Measurements from ENCODE around the gene FOXP1. TPM values are rescaled to one million over a fixed set of nuclear protein-coding genes. Genes with fewer than 3 reads are reported as not detected.
A peak's percentile ranks its signal among the peaks of the same experiment; 100 is the strongest.

The FOXP1 gene
- total and polyA plus RNA-seq, 2 experiments from 2014 or later = 76.8 to 99.8 TPM

GRCh38 chr3:71077070-71077469 is 506.5 kb downstream of the FOXP1 start:
- Histone ChIP-seq H3K4me1 (ENCODE audit: insufficient read depth) (peaks cover 29% of the 10 kb centered on the region), H2AFZ (no peak overlapping the region), H3K27me3 (no peaks in the 10 kb centered on the region), H4K20me1 (ENCODE audit: insufficient read depth, poor library complexity, severe bottlenecking) (no peaks in the 10 kb centered on the region), H3K9me3 (ENCODE audit: low read depth) (no peaks in the 10 kb centered on the region), H3K9me2 (replicated peaks; ENCODE audit: insufficient read depth) (no peaks in the 10 kb centered on the region), H3K4me2 (no peak overlapping the region), H3K4me3 (no peak overlapping the region), H3K79me2 (peaks cover 93% of the 10 kb centered on the region), H3K36me3 (replicated peaks; ENCODE audit: insufficient read depth, low read depth) (no peaks in the 10 kb centered on the region), H3K27ac (peak overlapping the region; percentile 61)
- DNase-seq (ENCODE audit: low spot score) = no peak
- TF ChIP-seq CTCF (IDR thresholded peaks at IDR 0.05; ENCODE audit: poor library complexity) (no peak), EZH2 (IDR thresholded peaks at IDR 0.05; ENCODE audit: borderline replicate concordance) (no peak), EZH2phosphoT487 (IDR thresholded peaks at IDR 0.05; ENCODE audit: low read depth, severe bottlenecking, unreplicated experiment) (no peak)
- 45% methylated on average over 3 of the region's 3 CpGs for WGBS (ENCODE audit: low lambda C conversion rate, missing lambda C conversion rate)

- Histone ChIP-seq H3K79me2 (peaks cover 93% of the 10 kb centered on the region), H3K9me2 (replicated peaks; ENCODE audit: insufficient read depth) (no peaks in the 10 kb centered on the region), H3K4me1 (ENCODE audit: insufficient read depth) (peaks cover 30% of the 10 kb centered on the region), H3K27me3 (no peaks in the 10 kb centered on the region), H3K36me3 (replicated peaks; ENCODE audit: insufficient read depth, low read depth) (no peaks in the 10 kb centered on the region), H3K4me3 (no peak overlapping the region), H3K4me2 (no peak overlapping the region), H2AFZ (no peak overlapping the region), H4K20me1 (ENCODE audit: insufficient read depth, poor library complexity, severe bottlenecking) (no peaks in the 10 kb centered on the region), H3K27ac (peak overlapping the region; percentile 61), H3K9me3 (ENCODE audit: low read depth) (no peaks in the 10 kb centered on the region)
- TF ChIP-seq EZH2 (IDR thresholded peaks at IDR 0.05; ENCODE audit: borderline replicate concordance) = no peak
- TF ChIP-seq CTCF (IDR thresholded peaks at IDR 0.05; ENCODE audit: poor library complexity) = no peak
- no peak for TF ChIP-seq EZH2phosphoT487 (IDR thresholded peaks at IDR 0.05; ENCODE audit: low read depth, severe bottlenecking, unreplicated experiment)
- DNase-seq (ENCODE audit: low spot score) = no peak
- 96% methylated on average over 5 of the region's 5 CpGs for WGBS (ENCODE audit: low lambda C conversion rate, missing lambda C conversion rate)
Measured at GRCh38 chr3:71076361-71077002, 507.0 kb downstream of the FOXP1 start.

GRCh38 chr3:71075494-71075893 is 508.0 kb downstream of the FOXP1 start:
- Histone ChIP-seq H3K4me3 (no peak overlapping the region), H3K9me2 (replicated peaks; ENCODE audit: insufficient read depth) (no peaks in the 10 kb centered on the region), H3K79me2 (peaks cover 87% of the 10 kb centered on the region), H3K4me2 (no peak overlapping the region), H3K27me3 (no peaks in the 10 kb centered on the region), H3K27ac (no peak overlapping the region), H3K36me3 (replicated peaks; ENCODE audit: insufficient read depth, low read depth) (no peaks in the 10 kb centered on the region), H3K9me3 (ENCODE audit: low read depth) (no peaks in the 10 kb centered on the region), H4K20me1 (ENCODE audit: insufficient read depth, poor library complexity, severe bottlenecking) (no peaks in the 10 kb centered on the region), H3K4me1 (ENCODE audit: insufficient read depth) (peaks cover 36% of the 10 kb centered on the region), H2AFZ (no peak overlapping the region)
- 98% methylated on average over 2 of the region's 2 CpGs for WGBS (ENCODE audit: low lambda C conversion rate, missing lambda C conversion rate)
- no peak for DNase-seq (ENCODE audit: low spot score)
- TF ChIP-seq CTCF (IDR thresholded peaks at IDR 0.05; ENCODE audit: poor library complexity) (no peak), EZH2phosphoT487 (IDR thresholded peaks at IDR 0.05; ENCODE audit: low read depth, severe bottlenecking, unreplicated experiment) (no peak), EZH2 (IDR thresholded peaks at IDR 0.05; ENCODE audit: borderline replicate concordance) (no peak)
